ENCODE data around the gene RRM1. TPM values are rescaled to one million over a fixed set of nuclear protein-coding genes. Genes with fewer than 3 reads are reported as not detected.
"Not testable (repeated sequence)": the region's sequence is repeated elsewhere in the genome, so short reads cannot be mapped to it uniquely, and the experiment has no call there.

RRM1 gene
- total RNA-seq, 4 donors from 2014 or later, result 33.1 to 67.4 (median 43.6) TPM

GRCh38 chr11:4050138-4050537, 44.5 kb upstream of the RRM1 start:
- 93 to 100% methylated on average over 1 of the region's 1 CpG for WGBS, 2 donors (ENCODE audit: low coverage in 1 of 2)
- H3K9me3 ChIP-seq, result no peaks in the 10 kb centered on the region
- no peaks in the 10 kb centered on the region for H3K27me3 ChIP-seq
- ATAC-seq, result no peak
- H3K27ac ChIP-seq, result no peak overlapping the region
- no peak overlapping the region for H3K4me3 ChIP-seq
- TF ChIP-seq CTCF (IDR thresholded peaks at IDR 0.05) (no peak), POLR2AphosphoS5 (IDR thresholded peaks at IDR 0.05) (no peak), EP300 (IDR thresholded peaks at IDR 0.05) (no peak)
- H3K4me1 ChIP-seq, result peaks cover 0 to 17% (median 0%) of the 10 kb centered on the region in 3 donors
- no peaks in the 10 kb centered on the region for H3K36me3 ChIP-seq

- H3K27ac ChIP-seq, H3K27me3 ChIP-seq, H3K4me3 ChIP-seq, ATAC-seq, H3K9me3 ChIP-seq: not testable (repeated sequence)
- Histone ChIP-seq H3K36me3 (peaks cover 0 to 20% of the 10 kb centered on the region in 2 donors), H3K4me1 (peaks cover 0 to 19% (median 3%) of the 10 kb centered on the region in 3 donors)
- WGBS, 2 donors (ENCODE audit: low coverage in 1 of 2), result 91 to 94% methylated on average over 4 of the region's 4 CpGs
Observed at GRCh38 chr11:4053200-4053599, 41.4 kb upstream of the RRM1 start.

DNA sequence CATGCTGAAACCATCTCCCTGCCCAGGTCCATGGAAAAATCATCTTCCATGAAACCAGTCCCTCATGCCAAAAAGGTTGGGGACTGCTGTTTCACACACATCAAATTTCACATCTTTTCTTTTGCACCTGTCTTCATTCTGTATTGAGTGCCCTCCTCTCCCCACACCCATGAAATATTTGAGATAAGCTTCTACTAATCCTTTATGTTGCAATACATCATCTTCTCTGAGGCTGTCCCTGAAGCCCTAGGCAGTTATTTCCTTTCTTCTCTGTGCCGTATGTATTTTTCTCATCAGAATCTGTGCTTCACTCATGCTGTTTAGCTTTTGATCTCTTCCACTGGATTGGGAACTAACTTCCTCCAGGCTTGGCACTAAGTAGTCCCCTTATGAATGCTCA, 40.0 kb upstream of the RRM1 start:
- ATAC-seq, result no peak
- H3K9me3 ChIP-seq, result no peaks in the 10 kb centered on the region
- no peak for TF ChIP-seq POLR2AphosphoS5 (IDR thresholded peaks at IDR 0.05)
- no peak for TF ChIP-seq EP300 (IDR thresholded peaks at IDR 0.05)
- no peak for TF ChIP-seq CTCF (IDR thresholded peaks at IDR 0.05)
- TF ChIP-seq POLR2A (IDR thresholded peaks at IDR 0.05), result no peak
- no peak overlapping the region for H3K27ac ChIP-seq
- H3K36me3 ChIP-seq, result peaks cover 0 to 27% of the 10 kb centered on the region in 2 donors
- H3K4me3 ChIP-seq, result no peak overlapping the region
- no peaks in the 10 kb centered on the region for H3K27me3 ChIP-seq
- peaks cover 0 to 18% (median 5%) of the 10 kb centered on the region in 3 donors for H3K4me1 ChIP-seq
- 60 to 75% methylated on average over 1 of the region's 1 CpG for WGBS, 2 donors (ENCODE audit: low coverage in 1 of 2)

- TF ChIP-seq EP300 (IDR thresholded peaks at IDR 0.05) (no peak), CTCF (IDR thresholded peaks at IDR 0.05) (no peak), POLR2A (IDR thresholded peaks at IDR 0.05) (no peak), POLR2AphosphoS5 (IDR thresholded peaks at IDR 0.05) (no peak)
- no peaks in the 10 kb centered on the region for H3K27me3 ChIP-seq
- 100% methylated on average over 1 of the region's 1 CpG; no CpG with 5 or more reads in 1 of the 2 donors for WGBS, 2 donors (ENCODE audit: low coverage in 1 of 2)
- H3K9me3 ChIP-seq, result no peaks in the 10 kb centered on the region
- no peak for ATAC-seq
- peaks cover 7 to 44% (median 15%) of the 10 kb centered on the region in 3 donors for H3K4me1 ChIP-seq
- H3K36me3 ChIP-seq, result peaks cover 0 to 48% of the 10 kb centered on the region in 2 donors
- no peak overlapping the region for H3K4me3 ChIP-seq
- no peak overlapping the region for H3K27ac ChIP-seq
Observed at GRCh38 chr11:4059424-4059823, 35.2 kb upstream of the RRM1 start.

- Histone ChIP-seq H3K4me3 (no peak overlapping the region), H3K4me1 (peaks cover 16 to 53% (median 22%) of the 10 kb centered on the region in 3 donors), H3K27ac (no peak overlapping the region), H3K27me3 (no peaks in the 10 kb centered on the region), H3K9me3 (no peaks in the 10 kb centered on the region), H3K36me3 (peaks cover 0 to 48% of the 10 kb centered on the region in 2 donors)
- ATAC-seq, result no peak
- WGBS, 2 donors (ENCODE audit: low coverage in 1 of 2), result 61 to 71% methylated on average over 2 to 4 of the region's 4 CpGs
- no peak for TF ChIP-seq POLR2A (IDR thresholded peaks at IDR 0.05)
- TF ChIP-seq CTCF (IDR thresholded peaks at IDR 0.05), result no peak
- no peak for TF ChIP-seq POLR2AphosphoS5 (IDR thresholded peaks at IDR 0.05)
- TF ChIP-seq EP300 (IDR thresholded peaks at IDR 0.05), result no peak
Observed at GRCh38 chr11:4060182-4060923, 34.2 kb upstream of the RRM1 start.

Data from gastroesophageal sphincter (tissue), 4 donors.